Measurements from ENCODE around the gene TMEM14A. TPM values are rescaled to one million over a fixed set of nuclear protein-coding genes. Genes with fewer than 3 reads are reported as not detected.

TMEM14A gene
- total and polyA plus RNA-seq, 4 donors, result 25.3 to 79.3 (median 31.7) TPM

DNA sequence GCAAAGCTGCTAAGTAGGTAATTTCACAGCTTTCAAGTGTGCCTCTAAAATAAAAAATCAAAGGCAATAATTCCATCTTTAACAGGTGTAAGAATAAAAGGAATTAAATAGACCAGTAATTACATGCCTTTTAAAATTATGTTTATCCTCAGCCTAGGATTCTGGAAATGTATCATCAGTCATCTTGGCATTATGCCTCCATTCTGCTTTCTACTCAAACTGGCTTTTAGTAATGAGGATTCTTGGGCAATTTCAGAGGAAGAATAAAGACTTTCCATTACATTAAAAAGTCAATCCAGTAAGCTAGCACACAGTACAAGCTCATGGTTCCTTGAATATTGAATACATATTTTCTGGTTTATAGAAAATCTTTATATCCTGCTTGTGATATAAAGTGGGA, 47.6 kb downstream of the TMEM14A start:
- DNase-seq (no peak), ATAC-seq (ENCODE audit: low FRiP score) (no peak)
- Histone ChIP-seq H3K4me1 (ENCODE audit: control insufficient read depth in 1 of 2, insufficient read depth in 2 of 2, low read length in 2 of 2) (no peaks in the 10 kb centered on the region), H3K27ac (ENCODE audit: low read depth in 1 of 2, low read length in 2 of 2) (no peak overlapping the region), H3K9me3 (ENCODE audit: control insufficient read depth, low read length) (no peaks in the 10 kb centered on the region), H3K36me3 (ENCODE audit: control insufficient read depth in 1 of 2, insufficient read depth in 2 of 2, low read length in 1 of 2) (no peaks in the 10 kb centered on the region), H3K4me3 (ENCODE audit: low read length in 2 of 2) (no peak overlapping the region), H3K27me3 (ENCODE audit: control insufficient read depth in 1 of 2, insufficient read depth in 2 of 2, low read length in 1 of 2) (no peaks in the 10 kb centered on the region)
- intact Hi-C loops (cut with DNase I), result no loop called here

DNA sequence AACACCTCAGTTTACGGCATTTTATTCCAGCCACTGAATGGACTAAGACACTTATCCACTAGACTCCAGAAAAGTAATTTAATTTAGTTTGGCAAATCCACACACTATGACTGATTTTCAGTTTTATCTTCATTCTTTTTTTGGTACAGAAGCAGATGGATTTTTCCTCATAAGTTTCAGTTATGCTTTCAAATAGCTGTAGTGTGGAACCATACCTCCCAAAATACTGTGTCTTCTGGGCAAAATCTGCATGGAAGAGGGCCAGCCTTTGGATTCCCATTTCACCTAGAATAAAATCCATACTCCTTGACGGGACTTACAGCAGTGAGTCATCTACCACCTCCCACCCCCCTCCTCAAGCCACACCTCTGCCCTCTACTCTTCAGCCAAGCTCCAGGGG, 49.4 kb downstream of the TMEM14A start:
- H3K9me3 ChIP-seq (ENCODE audit: control insufficient read depth, low read length), result no peaks in the 10 kb centered on the region

DNA sequence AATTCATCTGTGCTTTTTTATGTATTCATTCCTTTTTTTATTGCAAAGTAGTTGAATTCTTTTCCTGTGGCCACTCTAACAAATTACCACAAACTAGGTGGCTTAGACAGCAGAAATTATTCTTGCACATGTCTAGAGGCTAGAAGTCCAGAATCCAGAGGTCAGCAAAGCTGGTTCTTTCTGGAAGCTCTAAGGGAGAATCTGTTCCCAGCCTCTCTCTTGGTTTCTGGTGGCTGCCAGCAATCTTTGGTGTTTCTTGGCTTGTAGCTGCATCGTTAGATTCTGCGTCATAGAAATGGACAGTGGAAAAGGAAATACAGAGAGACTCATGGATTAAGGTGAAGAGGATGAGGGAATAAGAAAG, 53.1 kb downstream of the TMEM14A start:
- peak overlapping the region in 1 of 2 donors; percentile 62 for H3K27ac ChIP-seq (ENCODE audit: low read depth in 1 of 2, low read length in 2 of 2)

More for the DNA sequence above, 49.4 kb downstream of the TMEM14A start:
- Histone ChIP-seq H3K4me1 (ENCODE audit: control insufficient read depth in 1 of 2, insufficient read depth in 2 of 2, low read length in 2 of 2) (no peaks in the 10 kb centered on the region), H3K4me3 (ENCODE audit: low read length in 2 of 2) (no peak overlapping the region), H3K27ac (ENCODE audit: low read depth in 1 of 2, low read length in 2 of 2) (no peak overlapping the region), H3K27me3 (ENCODE audit: control insufficient read depth in 1 of 2, insufficient read depth in 2 of 2, low read length in 1 of 2) (no peaks in the 10 kb centered on the region), H3K36me3 (ENCODE audit: control insufficient read depth in 1 of 2, insufficient read depth in 2 of 2, low read length in 1 of 2) (no peaks in the 10 kb centered on the region)
- no peak for ATAC-seq (ENCODE audit: low FRiP score)
- intact Hi-C loops (cut with DNase I), result no loop called here
- WGBS, 2 donors, result 50 to 57% methylated on average over 2 of the region's 2 CpGs
- no peak for DNase-seq

DNA sequence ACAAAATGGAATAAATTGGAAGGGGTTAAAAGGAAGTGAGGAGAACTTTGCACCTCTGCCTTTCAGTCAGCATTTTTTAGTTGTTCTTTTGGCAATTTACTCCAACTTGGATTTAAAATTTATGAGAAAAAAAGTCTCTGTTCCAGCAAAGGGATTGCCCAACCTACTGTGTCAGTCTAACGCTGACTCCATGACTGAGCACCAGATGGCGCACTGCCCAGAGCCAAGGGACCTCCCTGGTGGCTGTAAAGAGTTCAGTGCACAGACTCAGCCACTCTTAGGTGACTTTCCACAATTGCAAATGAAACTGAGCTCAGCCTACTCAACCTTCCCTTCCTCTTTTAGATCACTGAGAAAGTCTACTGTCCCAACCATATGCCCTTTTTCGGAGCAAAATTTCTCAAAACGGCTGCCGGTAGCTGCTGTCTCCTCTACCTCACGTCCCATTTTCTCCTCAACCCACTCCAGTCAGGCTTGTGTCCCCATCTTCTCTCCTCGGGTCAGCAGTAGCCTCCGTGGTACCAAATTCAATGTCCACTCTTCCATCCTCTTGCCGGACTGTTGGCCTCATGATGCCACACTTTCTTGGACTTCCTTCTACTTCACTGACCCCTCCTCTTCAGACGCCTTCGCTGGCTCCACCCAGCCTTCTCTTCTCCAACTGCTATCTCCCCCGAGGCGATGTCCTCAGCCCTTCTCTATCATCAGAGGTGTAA, 53.7 kb downstream of the TMEM14A start:
- H3K27me3 ChIP-seq (ENCODE audit: control insufficient read depth in 1 of 2, insufficient read depth in 2 of 2, low read length in 1 of 2), result no peaks in the 10 kb centered on the region
- no peaks in the 10 kb centered on the region for H3K9me3 ChIP-seq (ENCODE audit: control insufficient read depth, low read length)
- H3K36me3 ChIP-seq (ENCODE audit: control insufficient read depth in 1 of 2, insufficient read depth in 2 of 2, low read length in 1 of 2), result no peaks in the 10 kb centered on the region
- peak overlapping the region in 1 of 2 donors; percentile 60 for H3K27ac ChIP-seq (ENCODE audit: low read depth in 1 of 2, low read length in 2 of 2)
- ATAC-seq (ENCODE audit: low FRiP score) (peak; percentile 90), DNase-seq (peak; percentile 93 to 95)
- intact Hi-C loops (cut with DNase I), result no loop called here
- peaks cover 3% of the 10 kb centered on the region in 2 donors for H3K4me1 ChIP-seq (ENCODE audit: control insufficient read depth in 1 of 2, insufficient read depth in 2 of 2, low read length in 2 of 2)
- 80% methylated on average over 13 of the region's 13 CpGs for WGBS, 2 donors
- no peak overlapping the region for H3K4me3 ChIP-seq (ENCODE audit: low read length in 2 of 2)

More for the DNA sequence above, 53.1 kb downstream of the TMEM14A start:
- intact Hi-C loops (cut with DNase I), result no loop called here
- WGBS, 2 donors, result 3 to 4% methylated on average over 2 of the region's 2 CpGs
- no peak overlapping the region for H3K4me3 ChIP-seq (ENCODE audit: low read length in 2 of 2)
- peak; percentile 82 for ATAC-seq (ENCODE audit: low FRiP score)
- DNase-seq, result peak in 1 of 2 donors; percentile 52
- H3K36me3 ChIP-seq (ENCODE audit: control insufficient read depth in 1 of 2, insufficient read depth in 2 of 2, low read length in 1 of 2), result no peaks in the 10 kb centered on the region
- H3K4me1 ChIP-seq (ENCODE audit: control insufficient read depth in 1 of 2, insufficient read depth in 2 of 2, low read length in 2 of 2), result peaks cover 0 to 3% of the 10 kb centered on the region in 2 donors
- H3K9me3 ChIP-seq (ENCODE audit: control insufficient read depth, low read length), result no peaks in the 10 kb centered on the region
- no peaks in the 10 kb centered on the region for H3K27me3 ChIP-seq (ENCODE audit: control insufficient read depth in 1 of 2, insufficient read depth in 2 of 2, low read length in 1 of 2)

DNA sequence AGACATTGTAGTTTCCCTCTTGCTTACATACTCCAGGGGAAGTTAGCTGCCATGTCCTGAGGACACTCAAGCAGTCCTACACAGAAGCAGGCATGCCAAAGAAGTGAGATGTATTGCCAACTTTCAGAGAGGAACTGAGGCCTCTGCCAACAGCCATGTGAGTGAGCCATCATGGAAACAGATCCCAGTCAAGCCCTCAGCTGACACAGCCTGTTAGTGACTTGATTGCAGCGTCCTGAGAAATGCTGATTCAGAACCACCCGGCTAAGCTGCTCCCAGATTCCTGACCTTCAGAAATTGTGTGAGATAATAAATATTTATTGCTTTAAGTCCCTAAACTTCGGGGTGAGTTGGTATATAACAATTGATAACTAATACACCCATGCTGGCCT, 54.2 kb downstream of the TMEM14A start:
- ATAC-seq (ENCODE audit: low FRiP score) (peak; percentile 47), DNase-seq (peak in 1 of 2 donors; percentile 64)
- no peaks in the 10 kb centered on the region for H3K9me3 ChIP-seq (ENCODE audit: control insufficient read depth, low read length)
- H3K4me1 ChIP-seq (ENCODE audit: control insufficient read depth in 1 of 2, insufficient read depth in 2 of 2, low read length in 2 of 2), result peaks cover 3 to 6% of the 10 kb centered on the region in 2 donors
- peak overlapping the region in 1 of 2 donors; percentile 60 for H3K27ac ChIP-seq (ENCODE audit: low read depth in 1 of 2, low read length in 2 of 2)
- H3K36me3 ChIP-seq (ENCODE audit: control insufficient read depth in 1 of 2, insufficient read depth in 2 of 2, low read length in 1 of 2), result no peaks in the 10 kb centered on the region
- intact Hi-C loops (cut with DNase I), result no loop called here
- no peaks in the 10 kb centered on the region for H3K27me3 ChIP-seq (ENCODE audit: control insufficient read depth in 1 of 2, insufficient read depth in 2 of 2, low read length in 1 of 2)
- no peak overlapping the region for H3K4me3 ChIP-seq (ENCODE audit: low read length in 2 of 2)
- WGBS, 2 donors, result 63 to 69% methylated on average over 3 of the region's 3 CpGs

DNA sequence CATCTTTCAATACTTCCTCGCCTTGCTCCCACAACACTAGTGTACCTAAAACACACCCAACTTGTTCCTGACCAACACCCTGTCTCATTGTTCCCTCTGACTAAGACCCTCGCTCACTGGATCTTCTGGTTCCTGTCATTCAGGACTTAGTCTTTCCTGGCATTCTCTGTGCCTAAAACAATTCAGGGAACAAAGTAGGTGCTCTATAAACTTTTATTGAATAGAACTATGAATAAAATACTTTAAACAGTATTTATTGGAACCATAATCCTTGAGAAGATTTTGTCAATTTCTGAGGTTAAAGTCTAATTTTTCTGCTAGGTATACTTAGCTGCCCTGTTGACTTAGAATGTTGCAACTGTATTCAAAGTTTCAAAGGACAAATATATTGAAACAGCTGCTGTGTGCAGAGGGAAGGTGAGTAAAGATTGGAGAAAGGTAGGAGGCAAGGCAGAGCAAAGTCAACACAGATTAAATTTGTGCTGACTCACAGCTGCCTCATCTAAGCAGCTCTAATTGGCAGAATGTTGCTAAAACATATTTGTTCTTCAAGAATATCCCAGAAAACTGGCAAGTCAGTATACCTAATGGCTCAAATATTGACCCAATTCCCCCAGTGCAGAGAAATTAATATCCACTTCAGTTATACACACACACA, 54.8 kb downstream of the TMEM14A start:
- Histone ChIP-seq H3K36me3 (ENCODE audit: control insufficient read depth in 1 of 2, insufficient read depth in 2 of 2, low read length in 1 of 2) (no peaks in the 10 kb centered on the region), H3K4me1 (ENCODE audit: control insufficient read depth in 1 of 2, insufficient read depth in 2 of 2, low read length in 2 of 2) (peaks cover 3 to 6% of the 10 kb centered on the region in 2 donors), H3K27ac (ENCODE audit: low read depth in 1 of 2, low read length in 2 of 2) (no peak overlapping the region), H3K9me3 (ENCODE audit: control insufficient read depth, low read length) (no peaks in the 10 kb centered on the region), H3K4me3 (ENCODE audit: low read length in 2 of 2) (no peak overlapping the region), H3K27me3 (ENCODE audit: control insufficient read depth in 1 of 2, insufficient read depth in 2 of 2, low read length in 1 of 2) (no peaks in the 10 kb centered on the region)
- WGBS, 2 donors, result 96 to 98% methylated on average over 2 of the region's 2 CpGs
- intact Hi-C loops (cut with DNase I), result no loop called here
- DNase-seq (no peak), ATAC-seq (ENCODE audit: low FRiP score) (no peak)

DNA sequence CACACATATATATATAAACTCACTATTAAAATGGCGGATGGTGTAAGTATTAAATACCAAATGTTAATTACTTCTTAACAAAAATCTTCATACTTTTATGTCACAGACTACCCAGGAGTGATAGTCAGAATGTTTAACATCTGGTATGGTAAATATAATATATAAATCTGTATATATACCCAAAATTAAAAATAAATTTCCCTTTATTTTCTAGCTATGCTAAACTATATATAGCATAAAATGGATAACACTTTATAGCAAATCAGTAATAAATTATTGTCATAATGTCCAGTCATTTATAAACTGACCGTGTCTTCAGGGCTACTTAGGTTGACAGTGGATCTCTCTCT, 55.3 kb downstream of the TMEM14A start:
- no peaks in the 10 kb centered on the region for H3K36me3 ChIP-seq (ENCODE audit: control insufficient read depth in 1 of 2, insufficient read depth in 2 of 2, low read length in 1 of 2)
- intact Hi-C loops (cut with DNase I), result no loop called here
- WGBS, 2 donors, result 89 to 93% methylated on average over 2 of the region's 2 CpGs
- H3K4me3 ChIP-seq (ENCODE audit: low read length in 2 of 2), result no peak overlapping the region
- no peaks in the 10 kb centered on the region for H3K27me3 ChIP-seq (ENCODE audit: control insufficient read depth in 1 of 2, insufficient read depth in 2 of 2, low read length in 1 of 2)
- H3K27ac ChIP-seq (ENCODE audit: low read depth in 1 of 2, low read length in 2 of 2), result no peak overlapping the region
- H3K9me3 ChIP-seq (ENCODE audit: control insufficient read depth, low read length), result no peaks in the 10 kb centered on the region
- DNase-seq (no peak), ATAC-seq (ENCODE audit: low FRiP score) (no peak)
- peaks cover 3 to 6% of the 10 kb centered on the region in 2 donors for H3K4me1 ChIP-seq (ENCODE audit: control insufficient read depth in 1 of 2, insufficient read depth in 2 of 2, low read length in 2 of 2)

DNA sequence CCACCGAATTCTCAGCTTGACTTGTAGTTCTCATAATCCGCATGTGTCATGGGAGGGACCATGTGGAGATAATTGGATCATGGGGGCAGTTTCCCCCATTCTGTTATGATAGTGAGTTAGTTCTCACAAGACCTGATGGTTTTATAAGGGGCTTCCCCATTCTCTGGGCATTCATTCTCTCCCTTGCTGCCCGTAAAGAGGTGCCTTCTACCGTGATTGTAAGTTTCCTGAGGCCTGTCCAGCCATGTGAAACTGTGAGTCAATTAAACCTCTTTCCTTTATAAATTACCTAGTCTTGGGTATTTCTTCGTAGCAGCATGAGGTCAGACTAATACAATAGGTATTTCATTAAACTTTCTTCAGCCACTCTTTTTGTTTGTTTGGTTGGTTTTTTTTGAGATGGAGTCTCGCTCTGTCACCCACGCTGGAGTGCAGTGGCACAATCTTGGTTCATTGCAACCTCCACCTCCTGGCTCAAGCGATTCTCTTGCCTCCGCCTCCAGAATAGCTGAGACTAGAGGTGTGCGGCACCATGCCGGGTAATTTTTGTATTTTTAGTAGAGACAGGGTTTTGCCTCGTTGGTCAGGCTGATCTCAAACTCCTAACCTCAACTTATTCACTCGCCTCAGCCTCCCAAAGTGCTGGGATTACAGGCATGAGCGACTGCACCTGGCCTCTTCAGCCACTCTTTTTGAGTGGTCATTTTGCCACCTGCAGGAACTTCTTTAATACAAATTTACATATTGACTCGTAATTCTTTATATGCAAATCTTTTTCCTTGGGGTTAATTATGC, 56.0 kb downstream of the TMEM14A start:
- WGBS, 2 donors, result 92 to 94% methylated on average over 15 of the region's 15 CpGs
- H3K27ac ChIP-seq (ENCODE audit: low read depth in 1 of 2, low read length in 2 of 2), result no peak overlapping the region
- no peak for ATAC-seq (ENCODE audit: low FRiP score)
- peaks cover 3 to 6% of the 10 kb centered on the region in 2 donors for H3K4me1 ChIP-seq (ENCODE audit: control insufficient read depth in 1 of 2, insufficient read depth in 2 of 2, low read length in 2 of 2)
- no peaks in the 10 kb centered on the region for H3K9me3 ChIP-seq (ENCODE audit: control insufficient read depth, low read length)
- H3K27me3 ChIP-seq (ENCODE audit: control insufficient read depth in 1 of 2, insufficient read depth in 2 of 2, low read length in 1 of 2), result no peaks in the 10 kb centered on the region
- no peak for DNase-seq
- H3K36me3 ChIP-seq (ENCODE audit: control insufficient read depth in 1 of 2, insufficient read depth in 2 of 2, low read length in 1 of 2), result no peaks in the 10 kb centered on the region
- intact Hi-C loops (cut with DNase I), result no loop called here
- no peak overlapping the region for H3K4me3 ChIP-seq (ENCODE audit: low read length in 2 of 2)

Data from aorta (tissue), 5 donors.